Peyer's patch (tissue), 4 donors: Measurements from ENCODE around the gene SNX18. TPM values are rescaled to one million over a fixed set of nuclear protein-coding genes. Genes with fewer than 3 reads are reported as not detected.

Experiments used
- DNase-seq, 3 donors: peaks; one replicate each; pipeline ENCODE4 v3.0.0-alpha.2; 2017 to 2019
- H3K27ac ChIP-seq, 4 donors: fragments of 200-600 bp; sonication (generic); one replicate each; pipeline ENCODE4 v1.5.1; 2016 to 2019
- H3K27me3 ChIP-seq, 2 donors: fragments of 200-600 bp; sonication (generic); one replicate each; pipeline ENCODE4 v1.5.1; 2019
- H3K36me3 ChIP-seq, 3 donors: fragments of 200-600 bp; sonication (generic); one replicate each; pipeline ENCODE4 v1.5.1; 2016 to 2019
- H3K4me1 ChIP-seq, 4 donors: fragments of 200-600 bp; sonication (generic); one replicate each; pipeline ENCODE4 v1.5.1; 2016 to 2019
- H3K4me3 ChIP-seq, 4 donors: fragments of 200-600 bp; sonication (generic); 1 replicate in 3 of 4; 2 replicates in 1 of 4; pipeline ENCODE4 v1.5.1; 2016 to 2019; ENCODE audit warnings: mild to moderate bottlenecking in 1 of 4
- H3K9me3 ChIP-seq, 4 donors: fragments of 200-600 bp; sonication (generic); one replicate each; pipeline ENCODE4 v1.5.1; 2016 to 2019; ENCODE audit warnings: mild to moderate bottlenecking in 1 of 4
- CTCF ChIP-seq, 6 experiments: fragments of 450-650 bp in 4 of 6; fragments of 200-600 bp in 2 of 6; sonication (generic) in 1 of 6; IDR thresholded peaks; one replicate each; pipeline ENCODE4 v1.5.1; 2017 to 2019; ENCODE audit warnings: antibody characterized with exemption in 6 of 6, mild to moderate bottlenecking in 3 of 6, moderate library complexity in 1 of 6
- POLR2A ChIP-seq, 2 donors: fragments of 450-650 bp; IDR thresholded peaks; one replicate each; pipeline ENCODE4 v1.5.1; 2017; ENCODE audit warnings: antibody characterized with exemption in 2 of 2, mild to moderate bottlenecking in 2 of 2, moderate library complexity in 2 of 2
- total RNA-seq, 4 donors: library from RNA; depleted of rRNA; stranded (reverse); fragments of >200 nt; gene quantifications; one replicate each; pipeline ENCODE4 v1.1.0, GENCODE V29; 2016

SNX18 gene
- total RNA-seq, 4 donors from 2014 or later, result 18.2 to 28.0 (median 22.5) TPM

- Histone ChIP-seq H3K4me3 (no peak overlapping the region), H3K9me3 (peaks cover 0 to 8% (median 0%) of the 10 kb centered on the region in 4 donors), H3K4me1 (peaks cover 0 to 7% (median 0%) of the 10 kb centered on the region in 4 donors), H3K27ac (no peak overlapping the region), H3K27me3 (no peaks in the 10 kb centered on the region), H3K36me3 (no peaks in the 10 kb centered on the region)
- TF ChIP-seq CTCF (IDR thresholded peaks at IDR 0.05) (no peak), POLR2A (IDR thresholded peaks at IDR 0.05) (no peak)
- DNase-seq, result no peak
These were observed 68.8 kb downstream of the SNX18 start for GRCh38 chr5:54586336-54586735.

- Histone ChIP-seq H3K4me1 (peaks cover 0 to 7% (median 0%) of the 10 kb centered on the region in 4 donors), H3K4me3 (no peak overlapping the region), H3K27ac (no peak overlapping the region), H3K36me3 (no peaks in the 10 kb centered on the region), H3K9me3 (peaks cover 0 to 8% (median 0%) of the 10 kb centered on the region in 4 donors), H3K27me3 (no peaks in the 10 kb centered on the region)
- DNase-seq, result no peak
- TF ChIP-seq CTCF (IDR thresholded peaks at IDR 0.05) (no peak), POLR2A (IDR thresholded peaks at IDR 0.05) (no peak)
These were observed 72.2 kb downstream of the SNX18 start for GRCh38 chr5:54589786-54590185.

- no peak overlapping the region for H3K27ac ChIP-seq
- TF ChIP-seq CTCF (IDR thresholded peaks at IDR 0.05), result no peak
- TF ChIP-seq POLR2A (IDR thresholded peaks at IDR 0.05), result no peak
These were observed 73.3 kb downstream of the SNX18 start for GRCh38 chr5:54590824-54591223.

GRCh38 chr5:54593779-54594178 is 76.2 kb downstream of the SNX18 start:
- Histone ChIP-seq H3K27me3 (no peaks in the 10 kb centered on the region), H3K4me3 (no peak overlapping the region), H3K27ac (no peak overlapping the region), H3K9me3 (no peaks in the 10 kb centered on the region), H3K36me3 (no peaks in the 10 kb centered on the region), H3K4me1 (peaks cover 0 to 7% (median 0%) of the 10 kb centered on the region in 4 donors)
- TF ChIP-seq POLR2A (IDR thresholded peaks at IDR 0.05), result no peak
- TF ChIP-seq CTCF (IDR thresholded peaks at IDR 0.05), result no peak
- DNase-seq, result no peak

More at GRCh38 chr5:54590824-54591223, 73.3 kb downstream of the SNX18 start:
- H3K4me3 ChIP-seq, result no peak overlapping the region
- DNase-seq, result no peak
- H3K4me1 ChIP-seq, result peaks cover 0 to 7% (median 0%) of the 10 kb centered on the region in 4 donors
- H3K36me3 ChIP-seq, result no peaks in the 10 kb centered on the region
- peaks cover 0 to 8% (median 0%) of the 10 kb centered on the region in 4 donors for H3K9me3 ChIP-seq
- H3K27me3 ChIP-seq, result no peaks in the 10 kb centered on the region

GRCh38 chr5:54594181-54594580 is 76.6 kb downstream of the SNX18 start:
- Histone ChIP-seq H3K4me3 (no peak overlapping the region), H3K4me1 (peaks cover 0 to 7% (median 0%) of the 10 kb centered on the region in 4 donors), H3K27ac (no peak overlapping the region), H3K27me3 (no peaks in the 10 kb centered on the region), H3K36me3 (no peaks in the 10 kb centered on the region), H3K9me3 (no peaks in the 10 kb centered on the region)
- TF ChIP-seq POLR2A (IDR thresholded peaks at IDR 0.05) (no peak), CTCF (IDR thresholded peaks at IDR 0.05) (no peak)
- DNase-seq, result no peak

GRCh38 chr5:54595721-54596120 is 78.2 kb downstream of the SNX18 start:
- TF ChIP-seq CTCF (IDR thresholded peaks at IDR 0.05) (no peak), POLR2A (IDR thresholded peaks at IDR 0.05) (no peak)
- DNase-seq, result no peak
- no peak overlapping the region for H3K27ac ChIP-seq

More at GRCh38 chr5:54595721-54596120, 78.2 kb downstream of the SNX18 start:
- no peaks in the 10 kb centered on the region for H3K27me3 ChIP-seq
- no peaks in the 10 kb centered on the region for H3K9me3 ChIP-seq
- no peaks in the 10 kb centered on the region for H3K36me3 ChIP-seq
- peaks cover 0 to 7% (median 0%) of the 10 kb centered on the region in 4 donors for H3K4me1 ChIP-seq
- H3K4me3 ChIP-seq, result no peak overlapping the region
